Islet precursor cell (in vitro differentiated cells): Measurements from ENCODE around the gene RPS6KA4.
A peak's percentile ranks its signal among the peaks of the same experiment; 100 is the strongest.

ENCODE experiments used
- DNase-seq: peaks from one replicate; pipeline ENCODE4 v3.0.0-alpha.2; 2018

Gene RPS6KA4

GRCh38 chr11:64349404-64349803, 9.6 kb upstream of the RPS6KA4 start:
- peak; percentile 47 for DNase-seq

DNA sequence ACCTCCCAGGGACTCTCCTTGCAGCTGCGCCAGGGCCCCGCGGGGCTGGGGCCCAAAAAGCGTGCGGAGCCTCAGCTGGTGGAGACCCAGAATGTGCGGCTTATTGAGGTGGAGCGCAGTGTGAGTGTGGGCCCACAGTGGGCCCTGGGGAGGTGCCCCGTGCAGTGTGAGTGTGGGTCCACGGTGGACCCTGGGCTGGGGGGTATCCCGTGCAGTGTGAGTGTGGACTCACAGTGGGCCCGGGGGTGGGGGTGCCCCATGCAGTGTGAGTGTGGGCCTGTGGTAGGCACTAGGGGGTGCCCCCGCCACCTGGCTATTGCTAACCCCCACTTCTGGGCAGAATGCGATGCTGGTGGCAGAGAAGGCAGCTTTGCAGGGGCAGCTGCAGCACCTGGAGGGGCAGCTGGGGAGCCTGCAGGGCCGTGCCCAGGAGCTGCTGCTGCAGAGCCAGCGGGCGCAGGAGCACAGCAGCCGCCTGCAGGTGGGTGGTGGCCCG, 7.8 kb upstream of the RPS6KA4 start:
- peak; percentile 40 for DNase-seq

DNA sequence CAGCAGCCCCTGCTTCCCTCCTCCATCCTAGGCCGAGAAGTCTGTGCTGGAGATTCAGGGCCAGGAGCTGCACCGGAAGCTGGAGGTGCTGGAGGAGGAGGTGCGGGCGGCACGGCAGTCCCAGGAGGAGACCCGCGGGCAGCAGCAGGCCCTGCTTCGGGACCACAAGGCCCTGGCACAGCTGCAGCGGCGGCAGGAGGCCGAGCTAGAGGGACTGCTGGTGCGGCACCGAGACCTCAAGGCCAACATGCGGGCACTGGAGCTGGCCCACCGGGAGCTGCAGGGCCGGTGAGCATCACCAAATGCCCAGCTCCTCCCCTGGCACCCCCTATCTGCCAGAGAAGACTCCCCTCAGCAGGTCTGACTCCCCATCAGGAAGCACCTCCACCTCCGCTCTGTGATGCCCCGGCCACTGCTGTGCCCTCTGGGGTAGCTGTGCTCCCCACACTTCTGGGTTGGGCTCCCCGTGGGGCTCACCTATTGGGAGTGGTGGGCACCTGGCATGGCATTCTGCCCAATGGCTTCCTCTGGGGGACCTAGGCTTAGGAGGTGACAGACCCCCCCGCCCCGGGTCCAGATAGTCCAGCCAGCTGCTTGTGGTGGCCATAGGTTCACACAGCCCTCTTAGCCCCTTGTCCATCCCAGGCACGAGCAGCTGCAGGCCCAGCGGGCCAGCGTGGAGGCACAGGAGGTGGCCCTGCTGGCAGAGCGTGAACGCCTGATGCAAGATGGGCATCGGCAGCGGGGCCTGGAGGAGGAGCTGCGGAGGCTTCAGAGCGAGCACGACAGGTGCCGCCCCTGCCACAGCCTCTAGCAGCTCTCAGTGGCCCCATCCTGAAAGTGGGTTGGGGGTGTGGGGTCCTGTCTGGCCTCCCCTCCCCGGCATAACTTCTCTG, 6.6 kb upstream of the RPS6KA4 start:
- peak; percentile 51 for DNase-seq

DNA sequence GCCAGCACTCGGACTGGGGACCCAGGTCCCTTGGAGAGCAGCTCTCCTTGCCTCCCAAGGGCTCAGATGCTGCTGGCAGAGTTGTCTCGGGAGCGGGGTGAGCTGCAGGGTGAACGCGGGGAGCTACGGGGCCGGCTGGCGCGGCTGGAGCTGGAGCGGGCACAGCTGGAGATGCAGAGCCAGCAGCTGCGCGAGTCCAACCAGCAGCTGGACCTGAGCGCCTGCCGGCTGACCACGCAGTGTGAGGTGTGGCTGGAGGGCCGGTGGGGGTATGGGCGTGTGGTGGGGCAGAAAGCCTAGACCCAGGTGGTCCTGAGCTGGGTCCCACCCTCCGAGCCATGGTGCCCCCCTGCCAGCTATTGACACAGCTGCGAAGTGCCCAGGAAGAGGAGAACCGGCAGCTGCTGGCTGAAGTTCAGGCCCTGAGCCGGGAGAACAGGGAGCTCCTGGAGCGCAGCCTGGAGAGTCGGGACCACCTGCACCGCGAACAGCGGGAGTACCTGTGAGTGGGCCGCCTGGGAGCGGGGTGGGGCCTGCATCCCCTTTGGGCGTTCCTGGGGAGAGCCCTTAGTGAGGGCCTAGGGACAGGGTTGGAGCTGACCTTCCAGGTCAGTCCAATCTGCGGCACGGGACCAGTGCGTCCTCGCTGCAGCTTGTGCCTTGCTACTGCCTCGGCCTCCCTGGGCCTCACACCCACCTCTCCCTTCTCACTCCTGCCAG, 5.8 kb upstream of the RPS6KA4 start:
- DNase-seq, result peak; percentile 51

GRCh38 chr11:64353715-64354506, 5.1 kb upstream of the RPS6KA4 start:
- peak; percentile 46 for DNase-seq

- peak; percentile 92 for DNase-seq
Measured at GRCh38 chr11:64355078-64355940, 3.7 kb upstream of the RPS6KA4 start.

DNA sequence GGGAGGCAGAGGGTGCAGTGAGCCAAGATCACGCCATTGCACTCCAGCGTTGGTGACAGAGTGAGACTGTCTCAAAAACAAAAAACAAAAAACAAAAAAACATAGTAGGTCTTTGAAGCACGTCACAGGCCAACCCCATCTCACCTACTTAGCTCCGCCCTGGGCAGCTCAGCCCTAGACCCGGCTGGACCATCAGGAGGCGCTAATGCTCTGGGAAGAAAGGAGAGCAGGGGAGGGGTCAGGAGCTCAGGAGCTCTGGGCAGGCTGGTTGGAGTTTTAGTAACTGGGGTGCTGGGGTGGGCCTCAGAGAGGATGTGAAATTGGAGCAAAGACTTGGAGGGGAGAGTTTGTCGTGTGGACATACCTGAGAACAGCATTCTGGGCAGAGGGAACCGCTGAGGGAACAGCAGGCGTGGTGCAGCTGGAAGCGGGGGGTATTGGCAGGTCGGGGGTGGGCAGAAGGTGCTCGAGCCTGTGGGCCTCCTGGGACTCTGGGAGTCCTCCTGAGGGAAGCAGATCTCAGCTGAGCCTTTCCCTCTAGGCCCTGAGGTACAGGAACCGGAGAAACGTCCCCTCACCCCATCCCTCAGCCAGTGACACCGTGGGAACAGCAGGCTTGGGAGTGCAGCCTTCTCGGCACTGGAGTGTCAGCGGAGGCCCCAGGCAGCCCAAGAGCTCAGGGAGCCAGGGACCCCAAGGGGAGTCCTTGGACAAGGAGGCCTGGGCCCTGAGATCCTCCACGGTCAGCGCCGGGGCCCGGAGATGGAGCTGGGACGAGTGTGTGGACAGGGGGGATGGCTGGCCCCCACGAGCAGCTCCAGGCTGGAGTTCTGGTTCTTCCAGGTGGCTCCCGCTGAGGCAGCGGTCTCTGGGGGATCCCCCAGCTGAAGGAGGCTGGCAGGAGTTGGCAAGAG, 2.2 kb upstream of the RPS6KA4 start:
- peak; percentile 92 for DNase-seq

DNA sequence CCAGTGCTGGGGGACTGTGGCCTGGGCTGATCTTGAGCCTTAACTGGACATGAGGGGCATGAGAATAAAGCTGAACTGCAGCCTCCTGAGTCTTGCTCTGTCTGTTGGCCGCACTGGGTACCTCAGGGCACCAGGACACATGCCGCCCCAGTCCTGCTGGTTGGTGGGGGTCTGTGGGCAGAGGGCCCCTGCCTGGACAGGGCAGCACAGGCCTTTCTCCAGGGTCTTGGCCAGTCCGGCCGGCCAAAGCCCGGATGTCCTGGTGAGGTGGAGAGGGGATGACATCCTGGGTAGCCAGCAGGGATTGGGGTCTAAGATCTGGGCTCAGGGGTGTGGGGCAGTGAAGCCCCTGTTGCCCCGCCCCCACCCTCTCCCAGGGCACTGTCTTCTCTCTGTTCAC, 1.5 kb upstream of the RPS6KA4 start:
- peak; percentile 55 for DNase-seq

GRCh38 chr11:64357904-64358535, 942 bp upstream of the RPS6KA4 start:
- peak; percentile 62 for DNase-seq

- DNase-seq, result no peak
Measured at GRCh38 chr11:64358536-64358906, 441 bp upstream of the RPS6KA4 start.

DNA sequence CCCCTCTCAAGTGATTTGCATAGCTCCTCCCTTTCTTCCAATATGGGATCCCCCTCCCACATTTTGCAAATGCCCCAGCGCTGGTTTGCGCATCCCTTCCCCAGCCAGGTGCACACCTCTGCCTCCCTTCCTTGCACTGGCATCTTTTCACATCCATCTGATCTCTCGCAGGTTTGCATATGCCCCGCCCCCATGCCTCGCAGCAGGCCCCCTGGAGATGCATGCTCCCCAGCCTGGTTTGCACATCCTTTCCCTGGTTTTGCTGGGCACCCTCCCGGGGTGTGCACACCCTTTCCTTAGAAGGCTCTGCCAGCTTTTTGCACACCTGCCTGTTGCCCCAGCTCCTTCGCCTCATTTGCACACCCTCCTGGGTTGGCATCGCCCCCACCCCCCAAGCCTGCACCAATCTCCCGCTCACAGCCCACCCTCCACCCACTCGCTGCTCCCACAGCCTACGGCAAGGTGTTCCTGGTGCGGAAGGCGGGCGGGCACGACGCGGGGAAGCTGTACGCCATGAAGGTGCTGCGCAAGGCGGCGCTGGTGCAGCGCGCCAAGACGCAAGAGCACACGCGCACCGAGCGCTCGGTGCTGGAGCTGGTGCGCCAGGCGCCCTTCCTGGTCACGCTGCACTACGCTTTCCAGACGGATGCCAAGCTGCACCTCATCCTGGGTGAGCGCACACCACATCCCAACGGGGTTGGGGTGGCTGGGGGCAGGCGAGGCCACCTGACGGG, 917 bp downstream of the RPS6KA4 start:
- DNase-seq, result peak; percentile 38

DNA sequence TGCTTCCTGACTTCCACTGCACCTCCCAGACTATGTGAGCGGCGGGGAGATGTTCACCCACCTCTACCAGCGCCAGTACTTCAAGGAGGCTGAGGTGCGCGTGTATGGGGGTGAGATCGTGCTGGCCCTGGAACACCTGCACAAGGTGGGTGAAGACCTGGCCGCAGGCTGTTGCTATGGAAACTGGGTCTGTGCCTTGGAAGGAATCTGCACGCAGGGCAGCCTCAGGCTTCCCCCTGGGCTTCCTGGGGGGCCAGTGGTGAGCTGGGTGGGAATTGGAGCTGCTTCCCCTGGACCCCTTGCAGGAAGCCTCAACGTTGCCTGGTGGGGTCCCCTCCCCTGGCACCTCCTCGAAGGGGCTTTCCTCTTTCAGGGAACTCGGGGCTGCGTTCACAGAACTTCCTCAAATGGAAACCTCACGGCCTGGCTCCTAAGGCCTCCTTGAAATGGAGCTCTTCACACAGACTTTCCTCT, 1.5 kb downstream of the RPS6KA4 start:
- peak; percentile 49 for DNase-seq

GRCh38 chr11:64361659-64362058, 2.7 kb downstream of the RPS6KA4 start:
- DNase-seq, result no peak

DNA sequence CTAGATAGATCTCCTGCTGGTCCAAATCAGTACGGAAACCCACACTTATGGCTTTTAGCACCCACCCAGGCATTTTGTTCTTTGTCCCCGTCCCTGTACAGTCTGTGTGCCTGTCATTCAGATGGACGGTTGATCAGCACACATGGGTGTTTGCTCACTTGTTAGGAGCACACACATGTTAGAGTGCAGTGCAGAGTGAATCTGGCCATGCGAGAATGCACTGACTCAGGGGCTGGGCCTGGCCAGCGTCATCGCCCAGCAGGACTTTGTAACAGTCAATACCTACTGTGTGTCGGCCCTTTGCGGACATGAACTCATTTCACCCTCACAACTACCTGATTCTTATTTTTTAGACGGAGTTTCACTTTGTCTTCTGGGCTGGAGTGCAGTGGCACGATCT, 3.4 kb downstream of the RPS6KA4 start:
- DNase-seq, result no peak

DNA sequence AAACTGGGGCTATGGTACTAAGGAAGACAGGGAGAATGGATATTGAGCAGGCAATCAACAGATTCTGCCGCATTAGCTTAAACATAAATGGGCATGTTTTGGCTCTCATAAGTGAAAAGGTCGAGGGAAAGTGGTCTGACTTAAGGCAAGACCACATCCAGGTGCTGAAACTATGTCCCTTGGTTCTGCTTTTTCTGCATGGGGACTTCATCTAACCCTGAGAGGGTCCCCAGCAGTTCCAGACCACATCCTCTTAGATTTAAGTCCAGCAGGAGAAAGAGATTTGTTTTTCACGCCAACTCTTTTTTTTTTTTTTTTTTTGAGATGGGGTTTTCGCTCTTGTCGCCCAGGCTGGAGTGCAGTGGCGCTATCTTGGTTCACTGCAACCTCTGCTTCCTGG, 5.5 kb downstream of the RPS6KA4 start:
- no peak for DNase-seq

GRCh38 chr11:64364911-64365310, 5.9 kb downstream of the RPS6KA4 start:
- DNase-seq, result no peak

DNA sequence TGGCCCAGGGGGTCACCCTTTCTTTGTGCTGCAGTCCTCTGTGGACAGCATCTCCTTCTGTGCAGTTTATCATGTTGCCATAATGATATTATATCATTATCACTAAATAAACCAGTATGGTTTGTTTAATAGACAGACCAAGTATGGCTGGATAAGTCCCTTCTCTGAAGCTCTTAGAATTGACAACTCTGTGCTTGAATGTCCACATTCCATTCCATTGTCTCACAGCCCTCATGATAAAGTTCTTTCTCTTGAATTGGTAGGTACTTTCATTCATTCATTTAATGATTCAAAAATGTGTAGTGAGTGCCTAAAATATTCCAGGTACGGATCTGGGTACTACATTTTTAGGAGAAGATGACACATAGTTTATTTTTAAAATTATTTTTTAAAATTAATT, 7.8 kb downstream of the RPS6KA4 start:
- DNase-seq, result no peak

- peak; percentile 39 for DNase-seq
Measured at GRCh38 chr11:64367931-64368672, 9.1 kb downstream of the RPS6KA4 start.

DNA sequence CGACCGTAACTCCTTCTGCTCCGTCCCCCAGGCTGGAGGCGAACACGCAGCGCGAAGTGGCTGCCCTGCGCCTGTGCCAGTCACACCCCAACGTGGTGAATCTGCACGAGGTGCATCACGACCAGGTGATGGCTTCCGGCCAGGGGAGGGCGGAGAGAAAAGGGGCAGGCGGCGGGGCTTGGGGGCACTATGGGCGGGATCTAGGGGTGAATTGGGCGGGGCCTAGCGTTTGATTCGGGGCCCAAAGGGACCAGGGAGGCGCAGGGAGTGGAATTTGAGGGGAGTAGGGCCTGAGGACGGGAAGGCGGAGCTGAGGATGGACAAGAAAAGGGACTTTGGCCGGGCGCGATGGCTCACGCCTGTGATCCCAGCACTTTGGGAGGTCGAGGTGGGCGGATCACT, 9.7 kb downstream of the RPS6KA4 start:
- no peak for DNase-seq
